NT2/D1 (cell line): Measurements from ENCODE around the gene TRA2B.

Source experiments
- SUZ12 ChIP-seq: IDR thresholded peaks from 2 replicates; pipeline ENCODE4 v1.6.1; 2011; ENCODE audit not compliant: insufficient read length, insufficient read depth; ENCODE audit errors: extremely low read depth
- YY1 ChIP-seq: IDR thresholded peaks from 2 replicates; pipeline ENCODE4 v1.6.1; 2011; ENCODE audit not compliant: insufficient read length, insufficient read depth
- ZNF274 ChIP-seq: IDR thresholded peaks from 2 replicates; pipeline ENCODE4 v1.6.1; 2011; ENCODE audit warnings: mild to moderate bottlenecking, low read depth, low read length

GRCh38 chr3:185981621-185982020, 43.8 kb upstream of the TRA2B start:
- TF ChIP-seq ZNF274, result no peak
- no peak for TF ChIP-seq YY1
- no peak for TF ChIP-seq SUZ12
